ENCODE measurements around the gene C12orf57. TPM values are rescaled to one million over a fixed set of nuclear protein-coding genes. Genes with fewer than 3 reads are reported as not detected.

Gene C12orf57
- total and polyA plus RNA-seq, 10 of the 15 experiments (the other 5 are each of a cell fraction or from before 2014, with no cell fraction given), result 64.5 to 377 (median 211) TPM

GRCh38 chr12:6945613-6946012 lies 1.8 kb downstream of the C12orf57 start (continued):
- no peak for TF ChIP-seq BCLAF1 (IDR thresholded peaks at IDR 0.05)
- no peak for TF ChIP-seq NR2C2 (IDR thresholded peaks at IDR 0.05; ENCODE audit: borderline replicate concordance, control insufficient read depth, insufficient read length, low read depth)
- TF ChIP-seq RAD21 (IDR thresholded peaks at IDR 0.05; ENCODE audit: insufficient read depth, low read depth, low read length), result no peak
- TF ChIP-seq IRF5 (IDR thresholded peaks at IDR 0.05; ENCODE audit: borderline replicate concordance), result no peak
- TF ChIP-seq POLR2AphosphoS5 (IDR thresholded peaks at IDR 0.05; ENCODE audit: low read length), result peak; percentile 18; the same call in 1 of the 2 replicates
- no peak for TF ChIP-seq FOS (IDR thresholded peaks at IDR 0.05; ENCODE audit: borderline replicate concordance, extremely low read depth, insufficient read length)
- TF ChIP-seq NRF1 (conservative IDR thresholded peaks at IDR 0.05; ENCODE audit: low read depth, low read length), result no peak
- TF ChIP-seq MYB (IDR thresholded peaks at IDR 0.05; ENCODE audit: borderline replicate concordance, low read depth, low read length), result no peak
- TF ChIP-seq USF1 (IDR thresholded peaks at IDR 0.05; ENCODE audit: borderline replicate concordance, extremely low read length, insufficient read depth, low read depth, low read length), result no peak
- peak; percentile 31; the same call in 1 of the 2 replicates for TF ChIP-seq POLR2A (IDR thresholded peaks at IDR 0.05; ENCODE audit: low read depth, low read length)
- no peak for TF ChIP-seq ZNF384 (IDR thresholded peaks at IDR 0.05; ENCODE audit: borderline replicate concordance, low read depth, low read length)
- TF ChIP-seq RELA (IDR thresholded peaks at IDR 0.05; ENCODE audit: borderline replicate concordance, partially characterized antibody), result no peak
- TF ChIP-seq ZNF274 (IDR thresholded peaks at IDR 0.05; ENCODE audit: insufficient read depth, insufficient read length), result no peak
- no peak for TF ChIP-seq NKRF (conservative IDR thresholded peaks at IDR 0.05)
- TF ChIP-seq IKZF2 (IDR thresholded peaks at IDR 0.05), result no peak
- TF ChIP-seq IRF3 (IDR thresholded peaks at IDR 0.05), result no peak
- no peak for TF ChIP-seq NBN (IDR thresholded peaks at IDR 0.05)
- TF ChIP-seq CTCF (IDR thresholded peaks at IDR 0.05 in 2 of 3, conservative IDR thresholded peaks at IDR 0.05 in 1 of 3; ENCODE audit: control insufficient read depth in 2 of 3, extremely low read depth in 1 of 3, insufficient read depth in 1 of 3, low read depth in 3 of 3, low read length in 3 of 3), result 0 out of 6 replicates have a peak, but pooled peaks of 1 of the 3 experiments have one; percentile 4
- TF ChIP-seq HDGF (IDR thresholded peaks at IDR 0.05), result no peak
- no peak for TF ChIP-seq CEBPB (IDR thresholded peaks at IDR 0.05; ENCODE audit: borderline replicate concordance in 1 of 2, low read depth in 2 of 2, low read length in 2 of 2)
- no peak for TF ChIP-seq CHD1 (IDR thresholded peaks at IDR 0.05; ENCODE audit: low read depth, low read length)

Data from GM12878 (cell line).